HFF-Myc (cell line): Measurements from ENCODE around the gene OR10J1.

Experiments
- DNase-seq: peaks from one replicate; pipeline ENCODE4 v3.0.0-alpha.2; 2011; ENCODE audit warnings: low read depth; ENCODE audit errors: extremely low read depth
- H3K4me3 ChIP-seq: replicated peaks from 2 replicates; pipeline ENCODE4 v1.5.1; 2011; ENCODE audit warnings: low read depth, mild to moderate bottlenecking, control low read depth, low read length
- TF ChIP-seq, protein P1 (sequence below): IDR thresholded peaks from 2 replicates; pipeline ENCODE4 v1.5.1; 2012; ENCODE audit warnings: mild to moderate bottlenecking, low read depth, low read length, control low read depth; ENCODE audit errors: missing control alignments

OR10J1 gene

DNA sequence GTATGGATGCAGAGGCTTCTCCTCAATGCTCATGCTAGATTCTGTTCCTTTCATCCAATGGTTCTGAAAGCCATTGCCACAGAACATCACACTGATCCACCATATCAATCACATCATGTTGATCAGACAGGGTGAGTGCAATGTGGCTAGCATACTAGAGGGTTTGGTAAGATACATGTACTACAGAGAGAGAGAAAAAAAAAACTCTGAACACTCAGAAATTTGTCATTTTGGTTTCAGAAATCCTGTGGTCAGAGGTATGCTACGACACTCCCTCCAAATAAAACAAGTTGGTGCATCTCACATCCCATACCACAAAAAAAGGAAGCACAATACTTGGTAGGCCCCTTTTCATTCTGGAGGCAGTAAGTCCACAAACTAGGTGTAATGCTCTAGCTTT lies 35.4 kb downstream of the OR10J1 start:
- TF ChIP-seq, protein P1, sequence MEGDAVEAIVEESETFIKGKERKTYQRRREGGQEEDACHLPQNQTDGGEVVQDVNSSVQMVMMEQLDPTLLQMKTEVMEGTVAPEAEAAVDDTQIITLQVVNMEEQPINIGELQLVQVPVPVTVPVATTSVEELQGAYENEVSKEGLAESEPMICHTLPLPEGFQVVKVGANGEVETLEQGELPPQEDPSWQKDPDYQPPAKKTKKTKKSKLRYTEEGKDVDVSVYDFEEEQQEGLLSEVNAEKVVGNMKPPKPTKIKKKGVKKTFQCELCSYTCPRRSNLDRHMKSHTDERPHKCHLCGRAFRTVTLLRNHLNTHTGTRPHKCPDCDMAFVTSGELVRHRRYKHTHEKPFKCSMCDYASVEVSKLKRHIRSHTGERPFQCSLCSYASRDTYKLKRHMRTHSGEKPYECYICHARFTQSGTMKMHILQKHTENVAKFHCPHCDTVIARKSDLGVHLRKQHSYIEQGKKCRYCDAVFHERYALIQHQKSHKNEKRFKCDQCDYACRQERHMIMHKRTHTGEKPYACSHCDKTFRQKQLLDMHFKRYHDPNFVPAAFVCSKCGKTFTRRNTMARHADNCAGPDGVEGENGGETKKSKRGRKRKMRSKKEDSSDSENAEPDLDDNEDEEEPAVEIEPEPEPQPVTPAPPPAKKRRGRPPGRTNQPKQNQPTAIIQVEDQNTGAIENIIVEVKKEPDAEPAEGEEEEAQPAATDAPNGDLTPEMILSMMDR, result no peak
- no peak overlapping the region for H3K4me3 ChIP-seq

DNA sequence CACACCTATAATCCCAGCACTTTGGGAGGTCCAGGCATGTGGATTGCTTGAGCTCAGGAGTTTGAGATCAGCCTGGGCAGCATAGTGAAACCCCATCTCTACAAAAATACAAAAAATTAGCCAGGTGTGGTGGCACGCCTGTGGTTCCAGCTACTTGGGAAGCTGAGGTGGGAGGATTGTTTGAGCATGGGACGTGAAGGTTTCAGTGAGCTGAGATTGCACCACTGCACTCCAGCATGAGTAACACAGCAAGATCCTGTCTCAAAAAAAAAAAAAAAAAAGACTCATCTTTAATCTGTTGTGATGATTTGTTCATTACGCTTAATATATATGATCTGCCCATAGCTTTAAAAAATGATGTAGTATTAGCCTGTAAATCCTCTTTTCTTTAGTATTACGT lies 44.0 kb downstream of the OR10J1 start:
- DNase-seq, result no peak
- TF ChIP-seq, protein P1, result no peak
- no peak overlapping the region for H3K4me3 ChIP-seq

More for the DNA sequence above, 35.4 kb downstream of the OR10J1 start:
- no peak for DNase-seq
